ENCODE measurements around the gene DYRK1B. TPM values are rescaled to one million over a fixed set of nuclear protein-coding genes. Genes with fewer than 3 reads are reported as not detected.

The DYRK1B gene
- total RNA-seq, 2 experiments from 2014 or later = 5.4 to 7.0 TPM

DNA sequence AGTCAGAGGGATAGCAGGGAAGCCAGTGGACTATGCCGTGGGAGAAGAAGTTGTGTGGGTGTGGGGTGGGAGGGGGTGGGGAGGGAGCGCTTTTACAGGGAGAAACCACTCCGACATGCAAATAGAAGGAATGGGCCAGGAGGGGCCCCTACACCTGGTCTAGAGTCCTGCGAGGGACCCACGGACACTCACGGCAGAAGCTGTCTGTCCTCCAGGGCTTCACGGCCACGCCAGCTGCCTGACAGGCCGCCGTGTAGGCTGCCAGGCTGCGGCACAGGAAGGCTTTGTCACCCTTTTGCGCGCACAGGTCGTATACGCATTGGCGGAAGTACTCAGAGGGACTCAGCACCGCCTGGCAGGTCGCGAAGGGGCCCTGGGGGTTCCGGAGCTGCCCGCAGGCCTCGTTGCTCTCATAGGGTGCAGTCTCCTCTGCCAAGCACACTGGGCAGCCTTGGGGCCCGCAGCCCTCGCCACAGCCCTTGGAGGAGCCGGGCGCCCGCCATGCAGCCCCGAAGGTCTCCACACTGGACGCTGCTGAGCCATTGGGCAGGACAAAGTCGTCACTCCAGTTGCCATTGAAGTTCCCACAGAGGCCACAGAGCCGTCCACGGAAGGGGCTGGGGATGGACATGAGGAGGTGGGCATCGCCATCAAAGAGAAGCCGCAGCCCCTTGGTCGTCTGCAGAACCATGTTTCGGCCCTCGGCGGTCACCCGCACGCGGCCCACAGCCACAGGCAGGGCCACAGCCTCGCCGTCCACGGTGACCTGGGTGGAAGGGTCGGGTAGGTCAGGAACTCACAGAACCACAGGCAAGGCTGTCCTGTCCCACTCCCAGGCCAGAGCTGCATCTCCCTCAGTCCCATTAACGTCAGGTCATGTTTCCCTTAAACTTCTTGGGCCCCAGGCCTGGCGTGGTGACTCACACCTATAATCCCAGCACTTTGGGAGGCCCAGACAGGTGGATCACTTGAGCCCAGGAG is 38.2 kb upstream of the DYRK1B start:
- Mint-ChIP-seq H3K4me1 (ENCODE audit: low read depth) (no peaks in the 10 kb centered on the region), H3K4me3 (no peak overlapping the region)
- POLR2A ChIA-PET = no interaction called here

DNA sequence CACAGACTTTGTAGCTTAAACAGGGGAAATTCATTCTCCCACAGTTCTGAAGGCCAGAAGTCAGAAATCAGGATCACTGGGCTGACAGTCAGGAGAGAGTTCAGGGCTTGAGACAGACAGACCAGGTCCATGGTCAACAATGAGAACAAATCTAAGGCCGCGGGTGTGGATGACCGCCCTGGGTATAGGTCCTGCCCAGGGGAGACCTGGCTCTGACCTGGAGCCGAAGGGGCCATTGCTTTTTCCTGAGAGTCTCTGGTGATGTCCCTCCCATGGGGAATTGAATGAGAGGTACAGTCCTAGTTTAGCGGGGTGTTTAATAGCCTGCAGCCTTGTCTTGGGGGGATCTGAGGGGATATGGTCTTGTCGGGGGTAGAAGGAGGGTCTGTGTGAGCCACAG is 37.4 kb upstream of the DYRK1B start:
- intact Hi-C loops (cut with micrococcal nuclease) = no loop called here
- CTCF ChIA-PET = no interaction called here
- no peaks in the 10 kb centered on the region for H3K36me3 Mint-ChIP-seq (ENCODE audit: low read depth)
- no peak overlapping the region for H3K4me3 Mint-ChIP-seq
- POLR2A ChIA-PET = no interaction called here
- DNase-seq (no peak), ATAC-seq (no peak)
- TF ChIP-seq, protein P1, sequence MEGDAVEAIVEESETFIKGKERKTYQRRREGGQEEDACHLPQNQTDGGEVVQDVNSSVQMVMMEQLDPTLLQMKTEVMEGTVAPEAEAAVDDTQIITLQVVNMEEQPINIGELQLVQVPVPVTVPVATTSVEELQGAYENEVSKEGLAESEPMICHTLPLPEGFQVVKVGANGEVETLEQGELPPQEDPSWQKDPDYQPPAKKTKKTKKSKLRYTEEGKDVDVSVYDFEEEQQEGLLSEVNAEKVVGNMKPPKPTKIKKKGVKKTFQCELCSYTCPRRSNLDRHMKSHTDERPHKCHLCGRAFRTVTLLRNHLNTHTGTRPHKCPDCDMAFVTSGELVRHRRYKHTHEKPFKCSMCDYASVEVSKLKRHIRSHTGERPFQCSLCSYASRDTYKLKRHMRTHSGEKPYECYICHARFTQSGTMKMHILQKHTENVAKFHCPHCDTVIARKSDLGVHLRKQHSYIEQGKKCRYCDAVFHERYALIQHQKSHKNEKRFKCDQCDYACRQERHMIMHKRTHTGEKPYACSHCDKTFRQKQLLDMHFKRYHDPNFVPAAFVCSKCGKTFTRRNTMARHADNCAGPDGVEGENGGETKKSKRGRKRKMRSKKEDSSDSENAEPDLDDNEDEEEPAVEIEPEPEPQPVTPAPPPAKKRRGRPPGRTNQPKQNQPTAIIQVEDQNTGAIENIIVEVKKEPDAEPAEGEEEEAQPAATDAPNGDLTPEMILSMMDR (IDR thresholded peaks at IDR 0.05) = no peak
- H3K4me1 Mint-ChIP-seq (ENCODE audit: low read depth) = no peaks in the 10 kb centered on the region
- no peak overlapping the region for H3K27ac Mint-ChIP-seq
- no peaks in the 10 kb centered on the region for H3K27me3 Mint-ChIP-seq
- H3K9me3 Mint-ChIP-seq = no peaks in the 10 kb centered on the region

More for the DNA sequence above, 38.2 kb upstream of the DYRK1B start:
- Mint-ChIP-seq H3K27ac (no peak overlapping the region), H3K36me3 (ENCODE audit: low read depth) (no peaks in the 10 kb centered on the region), H3K9me3 (no peaks in the 10 kb centered on the region), H3K27me3 (no peaks in the 10 kb centered on the region)
- DNase-seq (no peak), ATAC-seq (no peak)
- TF ChIP-seq, protein P1 (IDR thresholded peaks at IDR 0.05) = no peak
- intact Hi-C loops (cut with micrococcal nuclease) = no loop called here
- CTCF ChIA-PET = interaction anchor here (0.5 kb wide), 1 partner anchor 321 kb away, joined by 3 read pairs; no protein-coding TSS in a partner anchor

DNA sequence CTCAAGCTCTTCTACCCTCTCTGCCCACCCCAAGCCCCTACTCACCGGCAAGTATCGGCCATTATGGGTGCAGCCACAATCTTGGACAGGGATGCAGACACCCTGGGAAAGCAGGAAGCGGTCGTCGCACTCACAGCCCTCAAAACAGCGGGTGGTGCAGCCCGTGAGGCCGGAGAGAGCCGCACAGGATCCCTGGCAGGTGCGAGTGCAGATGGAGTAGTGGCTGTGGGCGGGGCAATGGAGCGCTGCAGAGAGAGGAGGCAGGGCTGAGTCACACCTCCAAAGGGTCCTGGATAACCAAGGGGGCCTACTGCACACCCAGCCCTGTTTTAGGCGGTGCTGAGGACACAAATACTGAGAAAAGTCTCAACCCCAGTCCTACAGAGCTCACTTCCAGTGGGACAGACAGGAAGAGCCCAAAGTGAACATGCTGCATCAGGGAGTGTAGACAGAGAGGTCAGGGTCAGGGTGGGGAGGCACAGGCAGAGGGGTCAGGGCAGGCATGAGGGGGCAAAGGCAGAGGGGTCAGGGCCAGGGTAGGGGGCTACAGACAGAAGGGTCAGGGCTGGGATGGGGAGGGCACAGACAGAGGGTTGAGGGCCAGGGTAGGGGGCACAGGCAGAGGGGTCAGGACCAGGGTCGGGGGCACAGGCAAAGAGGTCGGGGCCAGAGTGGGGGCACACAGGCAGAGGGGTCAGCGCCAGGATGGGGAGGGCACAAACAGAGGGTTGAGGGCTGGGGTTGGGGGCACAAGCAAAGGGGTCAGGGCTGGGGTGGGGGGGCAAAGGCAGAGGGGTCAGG is 36.4 kb upstream of the DYRK1B start:
- ChIA-PET CTCF (no interaction called here), POLR2A (no interaction called here)

GRCh38 chr19:39867952-39868351 is 34.0 kb upstream of the DYRK1B start:
- ChIA-PET POLR2A (no interaction called here), CTCF (interaction anchor here (0.7 to 1.2 kb wide), 2 partner anchors 23 to 355 kb away, joined by 3 to 4 read pairs; no protein-coding TSS in a partner anchor)
- H3K9me3 Mint-ChIP-seq = no peaks in the 10 kb centered on the region
- no peaks in the 10 kb centered on the region for H3K4me1 Mint-ChIP-seq (ENCODE audit: low read depth)
- ATAC-seq (no peak), DNase-seq (no peak)
- TF ChIP-seq, protein P1 (IDR thresholded peaks at IDR 0.05) = no peak
- no peaks in the 10 kb centered on the region for H3K27me3 Mint-ChIP-seq
- no peak overlapping the region for H3K4me3 Mint-ChIP-seq
- intact Hi-C loops (cut with micrococcal nuclease) = no loop called here
- H3K27ac Mint-ChIP-seq = no peak overlapping the region
- peaks cover 2% of the 10 kb centered on the region for H3K36me3 Mint-ChIP-seq (ENCODE audit: low read depth)

More for the DNA sequence above, 36.4 kb upstream of the DYRK1B start:
- DNase-seq = no peak
- H3K36me3 Mint-ChIP-seq (ENCODE audit: low read depth) = peaks cover 2% of the 10 kb centered on the region
- no peak overlapping the region for H3K27ac Mint-ChIP-seq
- H3K9me3 Mint-ChIP-seq = no peaks in the 10 kb centered on the region
- H3K4me3 Mint-ChIP-seq = no peak overlapping the region
- H3K27me3 Mint-ChIP-seq = no peaks in the 10 kb centered on the region
- no peaks in the 10 kb centered on the region for H3K4me1 Mint-ChIP-seq (ENCODE audit: low read depth)
- ATAC-seq = no peak
- intact Hi-C loops (cut with micrococcal nuclease) = no loop called here
- TF ChIP-seq, protein P1 (IDR thresholded peaks at IDR 0.05) = no peak
